BJ (cell line): ENCODE results near the gene CEP112. TPM values are rescaled to one million over a fixed set of nuclear protein-coding genes. Genes with fewer than 3 reads are reported as not detected.

Experiments used
- CTCF ChIA-PET: fragments of 350-600 bp; formaldehyde crosslinking; extraction: SDS; loops from one replicate; lab custom pipeline; 2021; ENCODE audit warnings: antibody characterized with exemption, inconsistent platforms; lab: Yijun Ruan, JAX
- POLR2A ChIA-PET: fragments of 300-600 bp; sonication (Branson Sonifier 250); formaldehyde crosslinking; extraction: SDS; loops from one replicate; lab custom pipeline; 2021; ENCODE audit warnings: antibody characterized with exemption; lab: Charles Lee
- DNase-seq: peaks from one replicate; pipeline ENCODE4 v3.0.0-alpha.2; 2011; ENCODE audit warnings: low read depth
- H3K27me3 ChIP-seq: 2 replicates; pipeline ENCODE4 v1.6.0; 2011; ENCODE audit warnings: low read length; ENCODE audit not compliant: control insufficient read depth, insufficient read depth
- H3K36me3 ChIP-seq: 2 replicates; pipeline ENCODE4 v1.5.1; 2011; ENCODE audit warnings: low read length; ENCODE audit not compliant: control insufficient read depth, insufficient read depth
- H3K4me3 ChIP-seq: 2 replicates; pipeline ENCODE4 v1.5.1; 2011; ENCODE audit warnings: low read depth, mild to moderate bottlenecking, control low read depth, low read length
- polyA plus RNA-seq: library from polyadenylated mRNA; depleted of rRNA; stranded (reverse); fragments of >200 nt; gene quantifications from 2 replicates; pipeline ENCODE4 v1.2.3, GENCODE V29; 2011
- TF ChIP-seq, protein P1 (sequence below): IDR thresholded peaks from 2 replicates; pipeline ENCODE4 v1.5.1; 2011; ENCODE audit warnings: low read depth, mild to moderate bottlenecking, control low read depth, inconsistent platforms, low read length, moderate library complexity; ENCODE audit not compliant: insufficient read depth

The CEP112 gene
- polyA plus RNA-seq, 1 experiment = 3.3 TPM

DNA sequence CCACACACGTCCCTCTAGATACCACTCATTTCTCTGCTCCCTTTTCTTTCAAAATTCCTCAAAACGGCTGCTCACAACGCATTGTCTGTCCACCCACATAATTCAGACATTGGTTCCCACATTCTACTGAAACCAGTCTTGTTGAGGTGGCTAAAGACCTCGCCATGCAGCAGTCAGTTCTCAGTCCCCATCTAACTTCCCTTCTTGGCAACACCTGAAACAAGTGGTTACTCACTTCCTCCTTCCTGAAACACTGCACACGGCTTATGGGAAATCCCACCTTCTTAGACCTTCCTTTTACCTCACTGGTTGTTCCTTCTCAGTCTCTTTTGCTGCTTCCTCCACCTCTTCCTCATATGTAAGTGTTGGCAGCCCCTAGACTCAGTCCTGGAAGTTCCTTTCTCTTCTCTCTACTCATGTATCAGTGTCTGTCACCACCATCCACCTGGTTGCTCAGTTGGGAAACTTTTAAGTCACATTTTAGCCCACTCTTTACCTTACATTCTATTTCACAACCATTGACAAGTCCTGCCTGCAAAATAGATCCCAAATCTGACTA, 277.1 kb downstream of the CEP112 start:
- Histone ChIP-seq H3K27me3 (no peaks in the 10 kb centered on the region), H3K36me3 (no peaks in the 10 kb centered on the region), H3K4me3 (no peak overlapping the region)
- TF ChIP-seq, protein P1, sequence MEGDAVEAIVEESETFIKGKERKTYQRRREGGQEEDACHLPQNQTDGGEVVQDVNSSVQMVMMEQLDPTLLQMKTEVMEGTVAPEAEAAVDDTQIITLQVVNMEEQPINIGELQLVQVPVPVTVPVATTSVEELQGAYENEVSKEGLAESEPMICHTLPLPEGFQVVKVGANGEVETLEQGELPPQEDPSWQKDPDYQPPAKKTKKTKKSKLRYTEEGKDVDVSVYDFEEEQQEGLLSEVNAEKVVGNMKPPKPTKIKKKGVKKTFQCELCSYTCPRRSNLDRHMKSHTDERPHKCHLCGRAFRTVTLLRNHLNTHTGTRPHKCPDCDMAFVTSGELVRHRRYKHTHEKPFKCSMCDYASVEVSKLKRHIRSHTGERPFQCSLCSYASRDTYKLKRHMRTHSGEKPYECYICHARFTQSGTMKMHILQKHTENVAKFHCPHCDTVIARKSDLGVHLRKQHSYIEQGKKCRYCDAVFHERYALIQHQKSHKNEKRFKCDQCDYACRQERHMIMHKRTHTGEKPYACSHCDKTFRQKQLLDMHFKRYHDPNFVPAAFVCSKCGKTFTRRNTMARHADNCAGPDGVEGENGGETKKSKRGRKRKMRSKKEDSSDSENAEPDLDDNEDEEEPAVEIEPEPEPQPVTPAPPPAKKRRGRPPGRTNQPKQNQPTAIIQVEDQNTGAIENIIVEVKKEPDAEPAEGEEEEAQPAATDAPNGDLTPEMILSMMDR = no peak
- ChIA-PET POLR2A (no interaction called here), CTCF (no interaction called here)
- no peak for DNase-seq

DNA sequence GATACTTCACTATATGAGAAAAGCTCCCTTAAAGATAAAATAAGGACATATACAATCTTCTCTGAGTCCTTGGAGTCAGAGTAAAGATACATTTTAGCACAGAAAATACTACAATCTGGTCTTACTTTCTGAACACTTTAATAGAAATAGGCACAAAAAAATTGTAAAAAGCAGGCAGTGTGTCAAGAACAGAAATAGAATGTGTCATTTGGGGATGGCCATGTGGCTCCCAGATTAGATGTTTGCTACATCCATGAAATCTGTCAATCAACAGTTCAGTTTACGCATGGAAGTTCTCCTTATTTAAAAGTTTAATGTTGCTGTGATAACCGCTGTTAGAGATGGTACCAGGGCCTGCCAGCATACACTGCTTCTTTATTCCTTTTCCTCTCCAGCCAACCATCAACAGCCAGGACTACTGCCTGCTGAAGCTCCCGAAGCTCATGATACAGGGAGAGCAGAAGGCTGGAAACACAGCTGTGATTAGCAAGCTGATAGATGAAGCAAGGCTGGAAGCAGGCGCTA, 278.5 kb downstream of the CEP112 start:
- TF ChIP-seq, protein P1 = no peak
- ChIA-PET CTCF (no interaction called here), POLR2A (no interaction called here)
- Histone ChIP-seq H3K27me3 (no peaks in the 10 kb centered on the region), H3K4me3 (no peak overlapping the region), H3K36me3 (no peaks in the 10 kb centered on the region)
- DNase-seq = no peak

DNA sequence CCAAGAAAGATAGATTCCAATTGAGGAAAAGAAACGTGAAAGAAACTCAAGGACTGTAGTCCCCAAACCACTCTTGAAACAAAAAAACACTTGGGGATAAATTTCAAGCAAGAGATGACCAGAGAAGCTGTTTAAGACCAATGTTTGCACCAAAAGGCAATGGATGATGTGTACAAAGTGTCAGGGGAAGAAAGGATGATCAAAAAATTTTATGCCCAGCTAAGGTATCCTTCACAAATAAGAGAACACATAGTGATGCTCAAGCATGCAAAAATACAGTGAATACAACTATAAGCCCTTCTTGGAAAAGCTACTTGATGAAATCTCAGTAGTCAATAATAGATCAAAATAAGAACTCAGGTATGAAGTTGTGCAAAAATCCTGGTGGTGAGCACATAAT, 281.1 kb downstream of the CEP112 start:
- no peak overlapping the region for H3K4me3 ChIP-seq
- TF ChIP-seq, protein P1 = no peak
- no peak for DNase-seq
- no peaks in the 10 kb centered on the region for H3K36me3 ChIP-seq
- no peaks in the 10 kb centered on the region for H3K27me3 ChIP-seq
- POLR2A ChIA-PET = no interaction called here
- CTCF ChIA-PET = no interaction called here

DNA sequence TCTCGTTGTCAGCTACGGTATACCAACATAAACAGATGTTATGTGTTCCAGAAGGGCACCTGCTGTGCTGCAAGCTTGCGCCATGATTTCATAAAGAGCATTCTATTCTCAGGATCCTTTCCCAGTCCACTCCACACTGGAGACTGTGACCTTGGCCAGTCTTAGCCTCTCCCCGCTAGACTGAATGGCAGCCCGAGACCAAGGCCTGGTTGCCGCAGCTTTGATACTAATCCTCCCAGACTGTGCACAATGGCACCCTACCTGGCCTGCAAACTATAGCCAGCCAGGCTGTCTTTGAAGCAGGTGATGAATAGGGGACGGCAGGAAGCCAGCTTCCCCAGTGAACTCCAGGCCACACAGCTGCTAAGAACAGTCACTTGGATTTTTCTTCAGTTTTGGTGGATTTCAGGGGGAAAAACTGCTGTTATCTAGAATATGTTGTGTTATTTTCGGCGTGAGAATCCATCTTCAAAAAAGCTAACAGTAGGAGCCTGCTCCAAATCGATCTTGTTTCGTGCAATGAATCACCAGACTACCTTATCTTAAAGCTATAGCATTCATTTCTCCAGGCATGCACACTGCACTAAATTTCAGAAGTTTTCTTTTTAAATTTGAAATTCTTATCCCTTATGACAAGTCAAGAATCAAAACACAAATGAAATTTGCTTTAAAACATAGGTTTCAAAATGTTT, 289.0 kb downstream of the CEP112 start:
- no peak for DNase-seq
- H3K27me3 ChIP-seq = no peaks in the 10 kb centered on the region
- no peaks in the 10 kb centered on the region for H3K36me3 ChIP-seq
- H3K4me3 ChIP-seq = no peak overlapping the region
- TF ChIP-seq, protein P1 = no peak
- POLR2A ChIA-PET = no interaction called here
- CTCF ChIA-PET = interaction anchor here (0.9 kb wide), 1 partner anchor 16 kb away, joined by 3 read pairs; no protein-coding TSS in a partner anchor

DNA sequence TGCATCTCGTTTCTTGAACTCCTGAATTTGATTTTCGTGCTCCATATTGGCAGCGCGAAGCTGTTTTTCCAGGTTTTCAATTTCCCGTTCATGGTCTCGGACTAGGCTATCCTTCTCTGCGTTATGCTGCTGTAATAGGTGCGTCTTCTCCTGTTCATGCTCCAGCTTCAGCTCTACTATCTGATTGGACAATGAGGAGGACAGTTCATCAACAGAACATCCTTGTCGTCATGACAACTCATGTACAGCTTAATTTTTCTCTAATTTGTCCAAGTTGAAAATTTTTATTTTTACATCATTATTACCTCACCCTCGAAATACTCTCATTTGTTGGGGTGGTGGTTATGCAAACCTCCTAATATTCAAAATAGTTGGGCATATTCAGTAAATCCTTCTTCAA, 289.8 kb downstream of the CEP112 start:
- ChIA-PET POLR2A (no interaction called here), CTCF (interaction anchor here (0.9 kb wide), 1 partner anchor 16 kb away, joined by 3 read pairs; no protein-coding TSS in a partner anchor)
- DNase-seq = no peak
- TF ChIP-seq, protein P1 = no peak
- Histone ChIP-seq H3K27me3 (no peaks in the 10 kb centered on the region), H3K4me3 (no peak overlapping the region), H3K36me3 (no peaks in the 10 kb centered on the region)
